ENCODE data around the gene LRRC45.

DNA sequence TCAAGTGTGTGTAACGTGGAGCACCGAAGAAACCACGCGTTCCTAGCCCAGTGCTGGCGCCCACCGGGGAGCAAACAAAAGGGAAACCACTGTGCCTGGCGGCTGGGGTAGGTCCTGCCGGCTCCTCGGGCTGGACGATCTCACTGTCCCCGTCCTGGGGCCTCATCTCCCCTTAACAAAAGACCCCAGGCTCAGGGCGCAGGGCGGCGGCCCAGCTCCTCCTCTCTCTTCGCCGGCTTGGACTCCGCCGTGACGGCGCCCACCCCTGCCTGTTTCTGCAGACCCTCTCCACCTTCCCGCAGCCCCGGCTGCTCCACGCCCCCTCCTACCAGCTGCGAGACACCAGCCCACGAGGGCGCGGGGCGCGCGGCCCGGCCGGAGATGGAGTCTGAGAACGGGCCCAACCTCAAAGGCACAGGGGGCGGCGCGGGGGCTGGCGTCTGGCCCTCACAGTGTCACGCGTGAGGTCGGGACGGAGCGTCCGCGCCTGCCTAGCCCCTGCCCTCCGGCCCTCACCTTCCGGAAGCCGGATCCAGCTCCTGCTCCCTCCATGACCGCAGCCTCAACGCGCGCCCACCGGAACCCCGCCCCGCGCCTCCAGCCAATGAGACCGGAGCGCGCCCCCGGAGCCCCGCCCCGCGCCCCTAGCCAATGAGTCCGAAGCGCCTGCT is 660 bp upstream of the LRRC45 start, which contains the start of gene CENPX:
- TF ChIP-seq, protein P1, sequence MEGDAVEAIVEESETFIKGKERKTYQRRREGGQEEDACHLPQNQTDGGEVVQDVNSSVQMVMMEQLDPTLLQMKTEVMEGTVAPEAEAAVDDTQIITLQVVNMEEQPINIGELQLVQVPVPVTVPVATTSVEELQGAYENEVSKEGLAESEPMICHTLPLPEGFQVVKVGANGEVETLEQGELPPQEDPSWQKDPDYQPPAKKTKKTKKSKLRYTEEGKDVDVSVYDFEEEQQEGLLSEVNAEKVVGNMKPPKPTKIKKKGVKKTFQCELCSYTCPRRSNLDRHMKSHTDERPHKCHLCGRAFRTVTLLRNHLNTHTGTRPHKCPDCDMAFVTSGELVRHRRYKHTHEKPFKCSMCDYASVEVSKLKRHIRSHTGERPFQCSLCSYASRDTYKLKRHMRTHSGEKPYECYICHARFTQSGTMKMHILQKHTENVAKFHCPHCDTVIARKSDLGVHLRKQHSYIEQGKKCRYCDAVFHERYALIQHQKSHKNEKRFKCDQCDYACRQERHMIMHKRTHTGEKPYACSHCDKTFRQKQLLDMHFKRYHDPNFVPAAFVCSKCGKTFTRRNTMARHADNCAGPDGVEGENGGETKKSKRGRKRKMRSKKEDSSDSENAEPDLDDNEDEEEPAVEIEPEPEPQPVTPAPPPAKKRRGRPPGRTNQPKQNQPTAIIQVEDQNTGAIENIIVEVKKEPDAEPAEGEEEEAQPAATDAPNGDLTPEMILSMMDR (IDR thresholded peaks at IDR 0.05 in 2 of 3, conservative IDR thresholded peaks at IDR 0.05 in 1 of 3; ENCODE audit: insufficient read depth in 2 of 3, low read depth in 1 of 3, low read length in 3 of 3) = peak in 1 of 3 experiments; percentile 1; a peak in 1 of 6 replicates
- TF ChIP-seq RFX5 (IDR thresholded peaks at IDR 0.05; ENCODE audit: low read depth, low read length) (no peak), POLR2B (IDR thresholded peaks at IDR 0.05; ENCODE audit: low read depth, partially characterized antibody) (peak; percentile 39), POLR2AphosphoS5 (IDR thresholded peaks at IDR 0.05; ENCODE audit: control insufficient read depth, insufficient read depth, low read depth, low read length) (no peak), NR2F6 (CRISPR knock-in tag; IDR thresholded peaks at IDR 0.05) (no peak)
- TF ChIP-seq, protein P2, sequence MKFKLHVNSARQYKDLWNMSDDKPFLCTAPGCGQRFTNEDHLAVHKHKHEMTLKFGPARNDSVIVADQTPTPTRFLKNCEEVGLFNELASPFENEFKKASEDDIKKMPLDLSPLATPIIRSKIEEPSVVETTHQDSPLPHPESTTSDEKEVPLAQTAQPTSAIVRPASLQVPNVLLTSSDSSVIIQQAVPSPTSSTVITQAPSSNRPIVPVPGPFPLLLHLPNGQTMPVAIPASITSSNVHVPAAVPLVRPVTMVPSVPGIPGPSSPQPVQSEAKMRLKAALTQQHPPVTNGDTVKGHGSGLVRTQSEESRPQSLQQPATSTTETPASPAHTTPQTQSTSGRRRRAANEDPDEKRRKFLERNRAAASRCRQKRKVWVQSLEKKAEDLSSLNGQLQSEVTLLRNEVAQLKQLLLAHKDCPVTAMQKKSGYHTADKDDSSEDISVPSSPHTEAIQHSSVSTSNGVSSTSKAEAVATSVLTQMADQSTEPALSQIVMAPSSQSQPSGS (CRISPR knock-in tag; IDR thresholded peaks at IDR 0.05) = no peak
